Tibial nerve (tissue), 4 donors: Measurements from ENCODE around the gene TFRC.

Experiments
- CTCF ChIP-seq, 5 experiments: fragments of 200-600 bp in 3 of 5; fragments of 450-650 bp in 2 of 5; sonication (generic) in 3 of 5; IDR thresholded peaks; one replicate each; pipeline ENCODE4 v1.5.1; 2016 to 2019; ENCODE audit warnings: antibody characterized with exemption in 5 of 5, mild to moderate bottlenecking in 3 of 5, moderate library complexity in 2 of 5
- EP300 ChIP-seq, 2 donors: sonication (generic); formaldehyde crosslinking; IDR thresholded peaks; one replicate each; pipeline ENCODE4 v1.6.1; 2017; ENCODE audit warnings: antibody characterized with exemption in 2 of 2, mild to moderate bottlenecking in 1 of 2
- POLR2A ChIP-seq, 2 donors: fragments of 450-650 bp; IDR thresholded peaks; one replicate each; pipeline ENCODE4 v1.6.1; 2017; ENCODE audit warnings: antibody characterized with exemption in 2 of 2, mild to moderate bottlenecking in 2 of 2, moderate library complexity in 2 of 2

GRCh38 chr3:196057760-196058331 is 24.0 kb downstream of the TFRC start:
- TF ChIP-seq POLR2A (IDR thresholded peaks at IDR 0.05), result no peak
- TF ChIP-seq CTCF (IDR thresholded peaks at IDR 0.05), result no peak
- TF ChIP-seq EP300 (IDR thresholded peaks at IDR 0.05), result no peak
